Gastrocnemius medialis (tissue), 4 donors: Measurements from ENCODE around the gene KLLN. TPM values are rescaled to one million over a fixed set of nuclear protein-coding genes. Genes with fewer than 3 reads are reported as not detected.

Source experiments
- ATAC-seq, 2 donors: fragments of 150-250 bp; one replicate each; pipeline ENCODE4 v1.9.1; 2016
- DNase-seq, 2 donors: peaks; one replicate each; pipeline ENCODE4 v3.0.0-alpha.2; 2019
- H3K27ac ChIP-seq, 4 donors: fragments of 200-600 bp; sonication (generic); 1 replicate in 1 of 4; 2 replicates in 3 of 4; pipeline ENCODE4 v1.5.1; 2016 to 2018; ENCODE audit warnings: mild to moderate bottlenecking in 2 of 4, moderate library complexity in 1 of 4
- H3K27me3 ChIP-seq, 3 donors: fragments of 200-600 bp; sonication (generic) in 2 of 3; 1 replicate in 1 of 3; 2 replicates in 2 of 3; pipeline versions ENCODE4 v1.5.1 to v1.6.0; 2016 to 2019; ENCODE audit warnings: mild to moderate bottlenecking in 1 of 3, moderate library complexity in 1 of 3
- H3K36me3 ChIP-seq, 2 donors: fragments of 200-600 bp; sonication (generic) in 1 of 2; one replicate each; pipeline ENCODE4 v1.5.1; 2017 to 2018
- H3K4me1 ChIP-seq, 2 donors: fragments of 200-600 bp; sonication (generic) in 1 of 2; one replicate each; pipeline ENCODE4 v1.5.1; 2016 to 2017; ENCODE audit warnings: mild to moderate bottlenecking in 2 of 2
- H3K4me3 ChIP-seq, 4 donors: fragments of 200-600 bp; sonication (generic) in 3 of 4; 1 replicate in 1 of 4; 2 replicates in 3 of 4; pipeline ENCODE4 v1.5.1; 2016 to 2019; ENCODE audit warnings: mild to moderate bottlenecking in 2 of 4
- H3K9me3 ChIP-seq, 3 donors: fragments of 200-600 bp; sonication (generic) in 2 of 3; 1 replicate in 1 of 3; 2 replicates in 2 of 3; pipeline ENCODE4 v1.5.1; 2016 to 2019
- CTCF ChIP-seq, 5 experiments: fragments of 450-650 bp in 3 of 5; fragments of 200-600 bp in 2 of 5; sonication (generic) in 2 of 5; IDR thresholded peaks in 4 of 5; conservative IDR thresholded peaks in 1 of 5; 1 replicate in 4 of 5; 2 replicates in 1 of 5; pipeline ENCODE4 v1.5.1; 2016 to 2019; ENCODE audit warnings: antibody characterized with exemption in 5 of 5, mild to moderate bottlenecking in 3 of 5, moderate library complexity in 3 of 5
- POLR2A ChIP-seq, 2 donors: fragments of 450-650 bp; IDR thresholded peaks; one replicate each; pipeline ENCODE4 v1.6.1; 2017; ENCODE audit warnings: antibody characterized with exemption in 2 of 2, mild to moderate bottlenecking in 2 of 2, moderate library complexity in 2 of 2
- in situ Hi-C, 4 donors: fragments of 200-750 bp; cut with MboI; loops; one replicate each; pipeline versions ENCODE4 v1.15.0 to v1.8.0; 2017; ENCODE audit warnings: low sequenced_read_pairs in 4 of 4
- intact Hi-C: fragments of 100-400 bp; cut with DNase I; formaldehyde crosslinking; loops from one replicate; pipeline ENCODE4 v1.15.1; 2023; ENCODE audit warnings: low total_unique reads
- total RNA-seq, 4 donors: library from RNA; depleted of rRNA; stranded (reverse); fragments of >200 nt; gene quantifications; one replicate each; pipeline versions ENCODE4 v1.1.0 to v1.2.3, GENCODE V29; 2016

Gene KLLN
- total RNA-seq, 4 donors from 2014 or later, result 0.10 to 0.39 (median 0.22) TPM

- intact Hi-C loops, result no loop called here
Observed at GRCh38 chr10:87880336-87880735, 17.0 kb upstream of the KLLN start.

DNA sequence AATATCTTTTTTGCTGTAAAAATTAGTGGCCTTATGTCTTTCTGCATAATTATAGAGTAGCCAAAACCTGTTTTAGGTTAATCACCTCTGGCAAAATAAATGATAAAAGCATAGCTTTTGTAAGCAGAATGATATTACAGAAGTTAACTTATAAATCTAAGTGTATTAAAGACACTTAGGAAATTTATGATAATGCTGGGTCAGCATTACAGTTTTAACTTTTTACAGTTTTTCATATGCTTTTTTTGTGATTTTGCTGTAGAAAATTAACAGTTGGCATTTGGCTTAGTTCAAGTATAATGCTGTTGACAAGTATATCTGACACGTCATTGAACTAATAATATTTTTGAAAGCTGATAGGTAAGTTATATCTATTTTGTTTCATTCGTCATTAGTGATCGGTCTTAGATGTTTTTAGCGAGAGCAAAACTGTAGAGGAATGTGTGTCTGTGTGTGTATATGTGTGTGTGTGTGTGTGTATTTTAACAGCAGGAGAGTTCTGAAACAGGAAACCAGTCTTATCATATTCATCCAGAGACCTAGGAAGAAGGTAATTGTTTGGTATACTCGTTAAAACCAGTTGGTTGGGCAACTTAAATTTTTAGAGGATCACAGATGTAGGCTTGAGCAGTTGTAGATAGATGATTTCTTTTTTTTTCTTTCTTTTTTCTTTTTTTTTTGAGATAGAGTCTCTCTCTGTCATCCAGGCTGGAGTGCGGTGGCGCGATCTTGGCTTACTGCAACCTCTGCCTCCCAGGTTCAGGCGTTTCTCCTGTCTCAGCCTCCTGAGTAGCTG, 15.5 kb upstream of the KLLN start:
- no peaks in the 10 kb centered on the region for H3K9me3 ChIP-seq
- intact Hi-C loops, result no loop called here
- no peaks in the 10 kb centered on the region for H3K27me3 ChIP-seq
- DNase-seq, result no peak
- no peak for ATAC-seq
- H3K36me3 ChIP-seq, result no peaks in the 10 kb centered on the region
- H3K27ac ChIP-seq, result no peak overlapping the region
- TF ChIP-seq POLR2A (IDR thresholded peaks at IDR 0.05) (no peak), CTCF (IDR thresholded peaks at IDR 0.05 in 4 of 5, conservative IDR thresholded peaks at IDR 0.05 in 1 of 5) (no peak)
- H3K4me1 ChIP-seq, result peaks cover 65 to 68% of the 10 kb centered on the region in 2 donors
- in situ Hi-C loops, result no loop called here
- H3K4me3 ChIP-seq, result no peak overlapping the region

More at GRCh38 chr10:87880336-87880735, 17.0 kb upstream of the KLLN start:
- in situ Hi-C loops, result no loop called here
- ATAC-seq, result no peak
- TF ChIP-seq CTCF (IDR thresholded peaks at IDR 0.05 in 4 of 5, conservative IDR thresholded peaks at IDR 0.05 in 1 of 5) (no peak), POLR2A (IDR thresholded peaks at IDR 0.05) (no peak)
- no peak for DNase-seq
- Histone ChIP-seq H3K27ac (no peak overlapping the region), H3K36me3 (no peaks in the 10 kb centered on the region), H3K4me3 (no peak overlapping the region), H3K9me3 (no peaks in the 10 kb centered on the region), H3K4me1 (peaks cover 52 to 57% of the 10 kb centered on the region in 2 donors), H3K27me3 (no peaks in the 10 kb centered on the region)

GRCh38 chr10:87875929-87876571, 12.7 kb upstream of the KLLN start:
- peaks cover 65 to 75% of the 10 kb centered on the region in 2 donors for H3K4me1 ChIP-seq
- no peak for TF ChIP-seq CTCF (IDR thresholded peaks at IDR 0.05 in 4 of 5, conservative IDR thresholded peaks at IDR 0.05 in 1 of 5)
- no peak for TF ChIP-seq POLR2A (IDR thresholded peaks at IDR 0.05)

GRCh38 chr10:87873656-87874055, 10.3 kb upstream of the KLLN start:
- no peak for TF ChIP-seq POLR2A (IDR thresholded peaks at IDR 0.05)
- no peak for TF ChIP-seq CTCF (IDR thresholded peaks at IDR 0.05 in 4 of 5, conservative IDR thresholded peaks at IDR 0.05 in 1 of 5)
- H3K9me3 ChIP-seq, result no peaks in the 10 kb centered on the region
- H3K36me3 ChIP-seq, result no peaks in the 10 kb centered on the region
- in situ Hi-C loops (loop anchor here in 2 of 4 donors (25.0 kb wide), 2 partner anchors 239 to 389 kb away; no protein-coding TSS in a partner anchor), intact Hi-C loops (no loop called here)
- H3K27me3 ChIP-seq, result no peaks in the 10 kb centered on the region
- ATAC-seq (no peak), DNase-seq (no peak)
- H3K4me1 ChIP-seq, result peaks cover 62 to 86% of the 10 kb centered on the region in 2 donors
- peak overlapping the region in 1 of 4 donors; percentile 9 for H3K4me3 ChIP-seq
- H3K27ac ChIP-seq, result no peak overlapping the region

More at GRCh38 chr10:87875929-87876571, 12.7 kb upstream of the KLLN start:
- no peaks in the 10 kb centered on the region for H3K9me3 ChIP-seq
- H3K27ac ChIP-seq, result peak overlapping the region in 1 of 4 donors; percentile 1
- no peak for DNase-seq
- ATAC-seq, result no peak
- no peaks in the 10 kb centered on the region for H3K36me3 ChIP-seq
- no peaks in the 10 kb centered on the region for H3K27me3 ChIP-seq
- in situ Hi-C loops, result no loop called here
- intact Hi-C loops, result no loop called here
- peak overlapping the region in 1 of 4 donors; percentile 26 for H3K4me3 ChIP-seq
